HepG2 (cell line): Measurements from ENCODE around the gene TCAF1. TPM values are rescaled to one million over a fixed set of nuclear protein-coding genes. Genes with fewer than 3 reads are reported as not detected.

Experiments used
- ARHGAP35 ChIP-seq: sonication (generic); formaldehyde crosslinking; IDR thresholded peaks from 2 replicates; pipeline ENCODE4 v1.9.0; 2022; ENCODE audit warnings: mild to moderate bottlenecking, inconsistent platforms, moderate library complexity, missing genetic modification reagents, borderline replicate concordance
- ATM ChIP-seq: fragments of 450-650 bp; IDR thresholded peaks from 2 replicates; pipeline ENCODE4 v1.7.1; 2017; ENCODE audit warnings: mild to moderate bottlenecking, borderline replicate concordance
- CEBPG ChIP-seq: IDR thresholded peaks from 2 replicates; pipeline ENCODE4 v1.6.1; 2016
- CREB3 ChIP-seq: sonication (generic); formaldehyde crosslinking; IDR thresholded peaks from 2 replicates; pipeline ENCODE4 v1.5.0; 2020; ENCODE audit warnings: missing genetic modification reagents
- GPBP1L1 ChIP-seq: sonication (generic); formaldehyde crosslinking; IDR thresholded peaks from 2 replicates; pipeline ENCODE4 v1.5.0; 2020; ENCODE audit warnings: mild to moderate bottlenecking, missing genetic modification reagents
- MYNN ChIP-seq: sonication (generic); formaldehyde crosslinking; IDR thresholded peaks from 2 replicates; pipeline ENCODE4 v1.4.0; 2020; ENCODE audit warnings: mild to moderate bottlenecking, low read depth, missing genetic modification reagents
- POGZ ChIP-seq: sonication (generic); formaldehyde crosslinking; IDR thresholded peaks from 2 replicates; pipeline ENCODE4 v1.4.0; 2020; ENCODE audit warnings: mild to moderate bottlenecking, missing genetic modification reagents
- SRSF1 ChIP-seq: fragments of 200-400 bp; formaldehyde crosslinking; optimal IDR thresholded peaks from 2 replicates; pipeline ENCODE3; 2017; ENCODE audit warnings: mild to moderate bottlenecking, low read depth, low read length, moderate library complexity
- SRSF4 ChIP-seq: fragments of 200-400 bp; formaldehyde crosslinking; IDR thresholded peaks from one replicate; pipeline ENCODE4 v1.6.1; 2018; ENCODE audit warnings: mild to moderate bottlenecking, low read depth, low read length, moderate library complexity; ENCODE audit not compliant: poor library complexity, severe bottlenecking
- XRCC5 ChIP-seq: fragments of 200-400 bp; formaldehyde crosslinking; optimal IDR thresholded peaks from 2 replicates; pipeline ENCODE3; 2017; ENCODE audit warnings: mild to moderate bottlenecking, low read length
- ZBTB43 ChIP-seq: sonication (generic); formaldehyde crosslinking; conservative IDR thresholded peaks from 2 replicates; pipeline ENCODE4 v1.4.0; 2020; ENCODE audit warnings: missing genetic modification reagents
- ZNF224 ChIP-seq: sonication (generic); formaldehyde crosslinking; IDR thresholded peaks from 2 replicates; pipeline ENCODE4 v1.5.0; 2020; ENCODE audit warnings: mild to moderate bottlenecking, missing genetic modification reagents
- ZNF253 ChIP-seq: sonication (generic); formaldehyde crosslinking; IDR thresholded peaks from 2 replicates; pipeline ENCODE4 v1.8.0; 2022; ENCODE audit warnings: mild to moderate bottlenecking, missing genetic modification reagents, borderline replicate concordance
- ZNF263 ChIP-seq: sonication (generic); formaldehyde crosslinking; IDR thresholded peaks from 2 replicates; pipeline ENCODE4 v1.4.0; 2020; ENCODE audit warnings: missing genetic modification reagents
- ZNF44 ChIP-seq: sonication (generic); formaldehyde crosslinking; IDR thresholded peaks from 2 replicates; pipeline ENCODE4 v1.5.1; 2020; ENCODE audit warnings: mild to moderate bottlenecking, missing genetic modification reagents
- ZNF674 ChIP-seq: sonication (generic); formaldehyde crosslinking; IDR thresholded peaks from 2 replicates; pipeline ENCODE4 v1.5.0; 2020; ENCODE audit warnings: low read depth, mild to moderate bottlenecking, missing genetic modification reagents
- ZSCAN22 ChIP-seq: sonication (generic); formaldehyde crosslinking; IDR thresholded peaks from 2 replicates; pipeline ENCODE4 v1.4.0; 2020; ENCODE audit warnings: mild to moderate bottlenecking, missing genetic modification reagents
- polyA plus RNA-seq, 8 experiments: library from polyadenylated mRNA; depleted of rRNA in 3 of 8; stranded (reverse) in 7 of 8; unstranded in 1 of 8; fragments of >200 nt; fragmentation: Illumina TruSeq in 4 of 8; extraction: Trizol in 4 of 8; gene quantifications; 2 replicates each; pipeline versions ENCODE4 v1.2.1 to v1.2.3, GENCODE V29; 2011 to 2016; ENCODE audit warnings: low read depth in 4 of 8, missing spikeins in 1 of 8, mixed read lengths in 1 of 8; ENCODE audit not compliant: insufficient read depth in 1 of 8
- total RNA-seq, 5 experiments: library from RNA; depleted of rRNA; stranded (reverse); fragments of >200 nt; fragmentation: Illumina TruSeq; extraction: Trizol; gene quantifications; 2 replicates each; pipeline ENCODE4 v1.2.3, GENCODE V29; 2016; ENCODE audit warnings: low read depth in 1 of 5
- TF ChIP-seq, protein P1 (sequence below): sonication (generic); formaldehyde crosslinking; IDR thresholded peaks from 2 replicates; pipeline ENCODE4 v1.9.0; 2021; ENCODE audit warnings: missing genetic modification reagents, borderline replicate concordance
- TF ChIP-seq, protein P2 (sequence below): sonication (generic); formaldehyde crosslinking; IDR thresholded peaks from 2 replicates; pipeline ENCODE4 v1.5.1; 2020; ENCODE audit warnings: missing genetic modification reagents, mild to moderate bottlenecking, borderline replicate concordance
- TF ChIP-seq, protein P3 (sequence below): sonication (generic); formaldehyde crosslinking; IDR thresholded peaks from 2 replicates; pipeline ENCODE4 v1.8.1; 2023; ENCODE audit warnings: mild to moderate bottlenecking, inconsistent platforms, moderate library complexity, missing genetic modification reagents, borderline replicate concordance

TCAF1 gene
- total and polyA plus RNA-seq, 2 of the 13 experiments (the other 11 are each of a cell fraction or from before 2014, with no cell fraction given) = 36.2 to 101 TPM

GRCh38 chr7:143882020-143882603, 19.9 kb downstream of the TCAF1 start (continued):
- no peak for TF ChIP-seq GPBP1L1 (CRISPR knock-in tag)
- TF ChIP-seq, protein P1, sequence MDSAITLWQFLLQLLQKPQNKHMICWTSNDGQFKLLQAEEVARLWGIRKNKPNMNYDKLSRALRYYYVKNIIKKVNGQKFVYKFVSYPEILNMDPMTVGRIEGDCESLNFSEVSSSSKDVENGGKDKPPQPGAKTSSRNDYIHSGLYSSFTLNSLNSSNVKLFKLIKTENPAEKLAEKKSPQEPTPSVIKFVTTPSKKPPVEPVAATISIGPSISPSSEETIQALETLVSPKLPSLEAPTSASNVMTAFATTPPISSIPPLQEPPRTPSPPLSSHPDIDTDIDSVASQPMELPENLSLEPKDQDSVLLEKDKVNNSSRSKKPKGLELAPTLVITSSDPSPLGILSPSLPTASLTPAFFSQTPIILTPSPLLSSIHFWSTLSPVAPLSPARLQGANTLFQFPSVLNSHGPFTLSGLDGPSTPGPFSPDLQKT = no peak
- TF ChIP-seq SRSF4 = no peak
- no peak for TF ChIP-seq CREB3 (CRISPR knock-in tag)
- TF ChIP-seq ZSCAN22 (CRISPR knock-in tag) = no peak
- TF ChIP-seq ZNF263 (CRISPR knock-in tag) = peak; percentile 91
- TF ChIP-seq ARHGAP35 = no peak
- TF ChIP-seq POGZ (CRISPR knock-in tag) = no peak; the same call in 1 of the 2 replicates
- no peak for TF ChIP-seq ZNF253 (CRISPR knock-in tag)
- TF ChIP-seq, protein P2, sequence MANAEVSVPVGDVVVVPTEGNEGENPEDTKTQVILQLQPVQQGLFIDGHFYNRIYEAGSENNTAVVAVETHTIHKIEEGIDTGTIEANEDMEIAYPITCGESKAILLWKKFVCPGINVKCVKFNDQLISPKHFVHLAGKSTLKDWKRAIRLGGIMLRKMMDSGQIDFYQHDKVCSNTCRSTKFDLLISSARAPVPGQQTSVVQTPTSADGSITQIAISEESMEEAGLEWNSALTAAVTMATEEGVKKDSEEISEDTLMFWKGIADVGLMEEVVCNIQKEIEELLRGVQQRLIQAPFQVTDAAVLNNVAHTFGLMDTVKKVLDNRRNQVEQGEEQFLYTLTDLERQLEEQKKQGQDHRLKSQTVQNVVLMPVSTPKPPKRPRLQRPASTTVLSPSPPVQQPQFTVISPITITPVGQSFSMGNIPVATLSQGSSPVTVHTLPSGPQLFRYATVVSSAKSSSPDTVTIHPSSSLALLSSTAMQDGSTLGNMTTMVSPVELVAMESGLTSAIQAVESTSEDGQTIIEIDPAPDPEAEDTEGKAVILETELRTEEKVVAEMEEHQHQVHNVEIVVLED = peak; percentile 34; the same call in 1 of the 2 replicates
- no peak for TF ChIP-seq XRCC5
- TF ChIP-seq ZNF44 (CRISPR knock-in tag) = no peak
- no peak for TF ChIP-seq ATM
- no peak for TF ChIP-seq ZNF674 (CRISPR knock-in tag)
- peak; percentile 96 for TF ChIP-seq ZBTB43 (CRISPR knock-in tag)
- TF ChIP-seq, protein P3, sequence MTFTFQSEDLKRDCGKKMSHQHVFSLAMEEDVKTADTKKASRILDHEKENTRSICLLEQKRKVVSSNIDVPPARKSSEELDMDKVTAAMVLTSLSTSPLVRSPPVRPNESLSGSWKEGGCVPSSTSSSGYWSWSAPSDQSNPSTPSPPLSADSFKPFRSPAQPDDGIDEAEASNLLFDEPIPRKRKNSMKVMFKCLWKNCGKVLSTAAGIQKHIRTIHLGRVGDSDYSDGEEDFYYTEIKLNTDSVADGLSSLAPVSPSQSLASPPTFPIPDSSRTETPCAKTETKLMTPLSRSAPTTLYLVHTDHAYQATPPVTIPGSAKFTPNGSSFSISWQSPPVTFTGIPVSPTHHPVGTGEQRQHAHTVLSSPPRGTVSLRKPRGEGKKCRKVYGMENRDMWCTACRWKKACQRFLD (CRISPR knock-in tag) = no peak
- TF ChIP-seq CEBPG = no peak
- TF ChIP-seq ZNF224 = no peak
- TF ChIP-seq SRSF1 = peak; percentile 37
- no peak for TF ChIP-seq MYNN (CRISPR knock-in tag)
